ENCODE measurements around the gene IFNL1.

GRCh38 chr19:39263912-39264305, 32.3 kb upstream of the IFNL1 start:
- no peak for TF ChIP-seq SIN3A (IDR thresholded peaks at IDR 0.05; ENCODE audit: borderline replicate concordance, insufficient read depth, low read depth, low read length)
- no peak for TF ChIP-seq CTCF (IDR thresholded peaks at IDR 0.05)
- no peak for TF ChIP-seq POLR2AphosphoS5 (IDR thresholded peaks at IDR 0.05; ENCODE audit: low read depth, low read length)
- TF ChIP-seq TCF7L2 (IDR thresholded peaks at IDR 0.05; ENCODE audit: low read depth, low read length), result no peak

All from Panc1 (cell line).